Uterus (tissue), 4 donors: ENCODE data around the gene CSTB. TPM values are rescaled to one million over a fixed set of nuclear protein-coding genes. Genes with fewer than 3 reads are reported as not detected.
A peak's percentile ranks its signal among the peaks of the same experiment; 100 is the strongest.

Experiments
- DNase-seq, 2 donors: peaks; one replicate each; pipeline ENCODE4 v3.0.0-alpha.2; 2019 to 2020
- H3K27ac ChIP-seq, 2 donors: fragments of 200-600 bp; sonication (generic); 1 replicate in 1 of 2; 2 replicates in 1 of 2; pipeline ENCODE4 v1.5.1; 2016 to 2018
- H3K27me3 ChIP-seq, 2 donors: fragments of 200-600 bp; sonication (generic); one replicate each; pipeline ENCODE4 v1.5.1; 2018 to 2019; ENCODE audit warnings: control low read depth in 1 of 2
- H3K36me3 ChIP-seq, 2 donors: fragments of 200-600 bp; sonication (generic); one replicate each; pipeline ENCODE4 v1.5.1; 2019; ENCODE audit warnings: control low read depth in 1 of 2
- H3K4me1 ChIP-seq, 2 donors: fragments of 200-600 bp; sonication (generic); one replicate each; pipeline ENCODE4 v1.5.1; 2018 to 2019; ENCODE audit warnings: control low read depth in 1 of 2
- H3K4me3 ChIP-seq, 2 donors: fragments of 200-600 bp; sonication (generic); 1 replicate in 1 of 2; 2 replicates in 1 of 2; pipeline ENCODE4 v1.5.1; 2018 to 2019; ENCODE audit warnings: mild to moderate bottlenecking in 1 of 2
- H3K9me3 ChIP-seq, 2 donors: fragments of 200-600 bp; sonication (generic); one replicate each; pipeline ENCODE4 v1.5.1; 2019; ENCODE audit warnings: control low read depth in 1 of 2
- CTCF ChIP-seq, 4 experiments: fragments of 200-600 bp in 2 of 4; fragments of 450-650 bp in 2 of 4; sonication (generic) in 2 of 4; IDR thresholded peaks; one replicate each; pipeline ENCODE4 v1.5.1; 2016 to 2019; ENCODE audit warnings: antibody characterized with exemption in 4 of 4, mild to moderate bottlenecking in 2 of 4, moderate library complexity in 1 of 4
- POLR2A ChIP-seq, 2 donors: fragments of 450-650 bp; IDR thresholded peaks; one replicate each; pipeline ENCODE4 v1.6.1; 2016; ENCODE audit warnings: antibody characterized with exemption in 2 of 2, mild to moderate bottlenecking in 1 of 2, moderate library complexity in 1 of 2
- intact Hi-C: fragments of 100-400 bp; cut with DNase I; formaldehyde crosslinking; loops from one replicate; pipeline ENCODE4 v1.15.1; 2023; ENCODE audit warnings: low total_unique reads
- total RNA-seq, 4 donors: library from RNA; depleted of rRNA in 3 of 4; stranded (reverse); fragments of >200 nt in 3 of 4; gene quantifications; one replicate each; pipeline versions ENCODE4 v1.1.0 to v1.2.4, GENCODE V29; 2014 to 2023
- donor health status: DM: yes; HTN: yes; CAD: no.

CSTB gene
- total RNA-seq, 4 donors from 2014 or later: 2.0 to 31.2 (median 5.6) TPM

GRCh38 chr21:43758811-43759210 lies 17.3 kb downstream of the CSTB start:
- H3K9me3 ChIP-seq: no peaks in the 10 kb centered on the region
- peak overlapping the region; percentile 74 to 80 for H3K27ac ChIP-seq
- no peak for DNase-seq
- intact Hi-C loops: no loop called here
- peaks cover 3 to 8% of the 10 kb centered on the region in 2 donors for H3K4me1 ChIP-seq
- no peaks in the 10 kb centered on the region for H3K27me3 ChIP-seq
- peak overlapping the region in 1 of 2 donors; percentile 20 for H3K4me3 ChIP-seq
- no peaks in the 10 kb centered on the region for H3K36me3 ChIP-seq
- no peak for TF ChIP-seq CTCF (IDR thresholded peaks at IDR 0.05)
- TF ChIP-seq POLR2A (IDR thresholded peaks at IDR 0.05): no peak

GRCh38 chr21:43758111-43758641 lies 17.9 kb downstream of the CSTB start:
- Histone ChIP-seq H3K27me3 (no peaks in the 10 kb centered on the region), H3K4me1 (peaks cover 3 to 8% of the 10 kb centered on the region in 2 donors), H3K9me3 (no peaks in the 10 kb centered on the region), H3K27ac (peak overlapping the region; percentile 74 to 80), H3K36me3 (no peaks in the 10 kb centered on the region), H3K4me3 (peak overlapping the region; percentile 18 to 20)
- DNase-seq: peak; percentile 64 to 65
- intact Hi-C loops: no loop called here
- TF ChIP-seq CTCF (IDR thresholded peaks at IDR 0.05) (peak in 1 of 4 experiments; percentile 9), POLR2A (IDR thresholded peaks at IDR 0.05) (no peak)

- no peak for DNase-seq
- H3K9me3 ChIP-seq: no peaks in the 10 kb centered on the region
- TF ChIP-seq CTCF (IDR thresholded peaks at IDR 0.05) (no peak), POLR2A (IDR thresholded peaks at IDR 0.05) (no peak)
- intact Hi-C loops: no loop called here
- H3K27ac ChIP-seq: peak overlapping the region; percentile 74 to 80
- no peaks in the 10 kb centered on the region for H3K36me3 ChIP-seq
- H3K4me1 ChIP-seq: peaks cover 3 to 8% of the 10 kb centered on the region in 2 donors
- no peak overlapping the region for H3K4me3 ChIP-seq
- no peaks in the 10 kb centered on the region for H3K27me3 ChIP-seq
Measured at GRCh38 chr21:43757601-43758000, 18.5 kb downstream of the CSTB start.

GRCh38 chr21:43755820-43756594 lies 20.1 kb downstream of the CSTB start:
- no peak for DNase-seq
- H3K36me3 ChIP-seq: no peaks in the 10 kb centered on the region
- TF ChIP-seq CTCF (IDR thresholded peaks at IDR 0.05) (no peak), POLR2A (IDR thresholded peaks at IDR 0.05) (no peak)
- intact Hi-C loops: no loop called here
- H3K4me3 ChIP-seq: no peak overlapping the region
- H3K9me3 ChIP-seq: no peaks in the 10 kb centered on the region
- H3K4me1 ChIP-seq: peaks cover 3 to 8% of the 10 kb centered on the region in 2 donors
- no peaks in the 10 kb centered on the region for H3K27me3 ChIP-seq
- no peak overlapping the region for H3K27ac ChIP-seq
